HS-27A (cell line): Measurements from ENCODE around the gene HTR3A.

ENCODE experiments used
- DNase-seq: peaks from one replicate; pipeline ENCODE4 v3.0.0-alpha.2; 2012; ENCODE audit warnings: low read depth, missing footprints

HTR3A gene

DNA sequence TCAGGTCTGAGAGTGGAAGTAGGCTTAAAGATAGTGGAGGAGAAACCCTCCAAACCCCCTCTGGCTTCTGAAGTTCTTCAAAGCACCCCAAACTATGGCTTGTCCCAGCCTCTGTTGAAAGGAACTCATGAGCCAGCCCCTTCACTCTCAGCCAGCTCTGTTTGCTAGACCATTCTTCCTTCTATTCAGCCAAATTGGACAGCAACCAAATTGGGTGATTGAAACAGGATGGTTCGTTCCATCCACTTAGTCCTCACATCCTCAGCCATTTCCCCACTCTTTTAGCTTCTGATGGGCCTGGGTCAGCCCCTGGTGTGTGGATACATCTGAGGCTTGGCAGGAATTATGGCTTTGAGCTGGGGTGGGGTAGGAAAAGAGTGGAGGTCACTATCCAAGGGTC is 4.5 kb downstream of the HTR3A start:
- DNase-seq: no peak

DNA sequence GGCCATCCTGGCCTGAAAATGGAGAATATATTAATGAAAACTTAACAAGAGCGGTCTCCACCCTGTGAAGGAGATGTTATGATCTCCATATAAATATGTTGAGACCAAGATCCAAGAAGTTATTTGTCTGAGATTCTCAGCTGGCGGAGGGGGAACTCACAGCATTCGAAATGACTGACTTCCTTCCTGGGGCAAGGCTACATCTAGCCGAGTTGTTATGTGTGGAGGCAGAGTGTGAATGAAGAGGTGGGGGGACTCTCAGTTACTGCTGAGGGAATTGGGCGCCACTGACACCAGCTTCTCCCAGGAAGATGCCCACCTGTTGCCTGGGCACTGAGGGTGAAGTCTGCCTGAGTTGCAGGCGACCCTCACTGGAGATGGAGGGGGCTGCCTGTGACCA is 5.9 kb downstream of the HTR3A start:
- no peak for DNase-seq

DNA sequence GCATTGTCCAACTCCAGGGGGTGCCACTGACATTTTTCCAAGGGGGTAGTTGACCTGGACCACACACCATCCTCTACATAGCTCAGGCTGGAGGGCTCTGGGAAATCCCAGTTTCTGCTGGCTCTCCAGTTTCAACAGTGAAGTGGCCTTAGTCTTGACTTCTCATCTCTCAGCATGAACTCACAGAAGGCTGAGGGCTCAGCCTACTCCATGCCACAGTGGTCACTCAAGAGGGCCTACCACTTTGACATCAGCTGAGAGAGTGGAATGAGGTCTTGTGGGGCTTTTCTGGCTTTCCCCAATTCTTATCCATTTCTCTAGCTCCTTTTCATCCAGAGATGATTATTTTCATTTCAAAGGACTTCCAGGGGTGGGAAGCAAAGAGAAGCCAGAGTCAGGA is 7.4 kb downstream of the HTR3A start:
- DNase-seq: no peak

DNA sequence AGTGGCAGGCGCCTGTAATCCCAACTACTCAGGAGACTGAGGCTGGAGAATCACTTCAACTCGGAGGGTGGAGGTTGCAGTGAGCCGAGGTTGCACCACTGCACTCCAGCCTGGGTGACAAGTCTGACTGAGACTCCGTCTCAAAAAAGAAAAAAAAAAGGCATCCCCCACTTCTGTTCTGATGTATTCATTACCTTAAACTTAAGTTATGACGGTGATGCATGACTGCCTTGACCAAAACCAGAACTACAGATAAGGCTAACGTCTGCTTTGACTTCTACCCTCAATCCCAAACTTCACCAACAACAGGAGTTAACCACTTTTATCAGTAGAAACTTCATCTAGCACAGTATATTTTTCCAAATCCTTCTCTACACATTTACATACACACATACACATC is 9.9 kb downstream of the HTR3A start:
- no peak for DNase-seq

DNA sequence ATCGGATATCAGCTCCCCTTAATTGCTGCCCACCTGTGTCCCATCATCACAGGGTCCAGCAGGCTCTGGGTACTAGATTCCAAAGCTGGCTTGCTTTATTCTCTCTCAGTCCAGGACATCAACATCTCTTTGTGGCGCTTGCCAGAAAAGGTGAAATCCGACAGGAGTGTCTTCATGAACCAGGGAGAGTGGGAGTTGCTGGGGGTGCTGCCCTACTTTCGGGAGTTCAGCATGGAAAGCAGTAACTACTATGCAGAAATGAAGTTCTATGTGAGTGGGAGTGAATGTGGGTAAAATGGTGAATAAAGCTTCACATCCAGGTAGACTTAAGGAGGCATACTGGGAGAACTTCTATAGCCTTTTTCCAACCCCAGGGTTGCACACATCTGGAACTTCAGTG is 11.0 kb downstream of the HTR3A start:
- DNase-seq: no peak

DNA sequence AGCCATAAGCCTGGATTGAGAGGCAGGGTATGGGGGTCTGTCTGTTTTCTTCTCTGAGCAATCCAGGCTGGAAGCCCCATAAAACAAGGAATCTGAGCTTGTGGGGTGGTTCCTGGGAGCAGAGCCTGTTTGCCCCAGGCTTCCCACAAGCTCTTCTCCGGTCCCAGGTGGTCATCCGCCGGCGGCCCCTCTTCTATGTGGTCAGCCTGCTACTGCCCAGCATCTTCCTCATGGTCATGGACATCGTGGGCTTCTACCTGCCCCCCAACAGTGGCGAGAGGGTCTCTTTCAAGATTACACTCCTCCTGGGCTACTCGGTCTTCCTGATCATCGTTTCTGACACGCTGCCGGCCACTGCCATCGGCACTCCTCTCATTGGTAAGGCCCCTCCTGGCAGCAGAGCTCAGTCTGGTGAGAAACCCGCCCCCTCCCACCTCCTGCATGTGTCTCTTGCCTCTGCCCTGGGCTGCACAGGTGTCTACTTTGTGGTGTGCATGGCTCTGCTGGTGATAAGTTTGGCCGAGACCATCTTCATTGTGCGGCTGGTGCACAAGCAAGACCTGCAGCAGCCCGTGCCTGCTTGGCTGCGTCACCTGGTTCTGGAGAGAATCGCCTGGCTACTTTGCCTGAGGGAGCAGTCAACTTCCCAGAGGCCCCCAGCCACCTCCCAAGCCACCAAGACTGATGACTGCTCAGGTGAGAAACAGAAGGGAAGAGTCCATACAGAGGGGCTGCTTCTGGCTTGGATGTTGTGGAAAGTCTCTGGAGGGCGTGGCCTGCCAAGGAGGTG is 11.6 kb downstream of the HTR3A start:
- no peak for DNase-seq

GRCh38 chr11:113989381-113989780 is 14.5 kb downstream of the HTR3A start:
- DNase-seq: no peak

- DNase-seq: no peak
Measured at GRCh38 chr11:113989916-113990315, 15.0 kb downstream of the HTR3A start.

DNA sequence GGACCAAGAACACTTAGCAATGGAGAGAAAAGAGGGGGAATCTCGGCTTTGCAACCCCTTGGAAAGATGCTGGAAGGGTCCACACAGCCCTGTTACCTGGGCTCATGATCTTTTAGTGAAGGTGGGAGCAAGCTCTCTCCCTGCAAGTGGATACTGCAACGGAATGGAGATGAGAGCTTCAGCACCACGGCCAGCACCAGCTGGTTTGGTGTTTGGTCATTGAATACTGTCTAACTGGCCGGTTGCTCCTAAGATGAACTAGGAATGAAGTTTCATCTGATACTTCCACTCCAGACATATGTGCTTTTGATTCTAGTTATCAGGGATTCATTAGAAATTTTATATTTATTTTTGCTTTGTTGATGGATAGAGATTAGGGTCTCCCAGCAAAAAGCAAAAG is 16.3 kb downstream of the HTR3A start:
- no peak for DNase-seq

GRCh38 chr11:113991718-113992458 is 17.0 kb downstream of the HTR3A start:
- DNase-seq: no peak

GRCh38 chr11:113992459-113993110 is 17.7 kb downstream of the HTR3A start:
- no peak for DNase-seq

DNA sequence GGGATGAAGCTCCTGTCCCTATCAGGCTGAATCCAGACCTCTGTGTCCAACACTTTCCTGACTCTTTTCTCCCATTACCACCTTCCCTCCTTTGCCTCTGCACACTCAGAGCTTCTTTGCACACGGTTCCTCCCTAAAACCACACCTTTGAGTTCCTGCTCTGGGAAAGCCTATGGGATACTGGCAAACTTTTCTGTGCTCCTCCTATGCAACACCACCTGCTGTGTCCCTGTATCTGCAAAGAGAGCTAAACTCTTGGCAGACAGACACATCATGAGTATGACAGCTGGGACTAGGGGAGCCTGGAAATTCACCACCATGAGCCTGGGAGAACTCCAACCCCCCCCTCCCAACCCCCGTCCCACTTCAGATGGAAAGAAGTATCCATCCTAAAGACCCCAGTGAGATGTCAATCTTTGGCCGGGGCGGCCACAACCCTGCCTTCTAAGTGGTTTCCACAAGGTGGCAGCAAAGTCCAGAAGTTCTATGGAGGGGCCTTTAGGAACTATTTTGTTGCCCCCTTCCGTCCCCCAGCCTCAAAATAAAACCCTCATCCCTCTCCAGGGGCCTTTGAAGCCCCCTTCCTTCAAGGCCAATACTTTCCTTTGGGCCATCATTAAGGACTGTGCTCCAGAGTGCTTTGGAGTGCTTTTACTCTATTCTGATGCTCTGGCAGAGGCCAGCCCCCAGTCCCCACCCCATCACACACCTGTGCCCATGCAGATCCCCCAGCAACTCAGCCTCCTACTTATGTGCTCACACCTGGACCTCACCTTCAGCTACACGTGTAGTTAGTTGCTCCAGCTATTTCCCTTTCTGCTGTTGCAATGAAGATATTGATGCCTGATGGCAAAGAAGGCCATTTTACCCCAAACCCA is 19.4 kb downstream of the HTR3A start:
- DNase-seq: no peak

DNA sequence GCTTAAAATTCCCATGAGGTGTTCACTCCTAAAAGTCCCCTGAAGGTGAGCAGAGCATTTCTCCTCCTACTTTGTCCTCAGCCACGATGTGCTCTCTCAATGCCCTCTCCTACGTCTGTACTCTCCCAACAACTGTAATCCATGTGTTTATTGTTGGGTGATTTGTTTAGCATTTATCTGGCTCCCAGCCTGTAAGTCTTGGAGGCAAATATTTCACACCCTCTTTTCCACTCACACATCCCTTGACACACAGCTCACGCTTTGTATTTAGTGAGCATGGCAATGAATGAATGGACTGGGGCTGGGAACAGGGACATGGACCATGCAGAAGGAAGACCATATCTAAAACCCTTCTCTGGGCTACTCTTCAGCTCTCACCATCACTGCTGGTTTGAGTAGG is 22.6 kb downstream of the HTR3A start:
- no peak for DNase-seq

DNA sequence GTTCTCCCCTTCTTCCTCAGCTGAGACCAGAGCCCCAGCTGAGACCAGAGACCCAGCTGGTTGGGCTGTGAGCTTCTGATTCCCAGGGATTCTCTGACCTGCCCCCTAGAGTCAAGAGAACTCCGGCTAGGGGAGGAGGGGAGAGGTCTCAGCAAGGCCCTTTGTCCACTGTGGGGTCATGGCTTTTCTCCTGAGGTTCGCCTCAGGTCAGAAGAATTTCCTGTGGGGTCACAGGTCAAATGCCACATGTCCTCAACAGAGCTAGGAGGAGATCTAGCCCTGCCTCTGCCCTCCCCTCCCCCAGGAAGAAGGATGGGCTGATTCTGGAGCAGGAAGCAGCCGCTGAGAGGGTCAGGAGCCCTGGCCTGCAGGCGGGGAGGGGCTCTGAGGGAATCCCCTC is 23.7 kb downstream of the HTR3A start:
- no peak for DNase-seq

DNA sequence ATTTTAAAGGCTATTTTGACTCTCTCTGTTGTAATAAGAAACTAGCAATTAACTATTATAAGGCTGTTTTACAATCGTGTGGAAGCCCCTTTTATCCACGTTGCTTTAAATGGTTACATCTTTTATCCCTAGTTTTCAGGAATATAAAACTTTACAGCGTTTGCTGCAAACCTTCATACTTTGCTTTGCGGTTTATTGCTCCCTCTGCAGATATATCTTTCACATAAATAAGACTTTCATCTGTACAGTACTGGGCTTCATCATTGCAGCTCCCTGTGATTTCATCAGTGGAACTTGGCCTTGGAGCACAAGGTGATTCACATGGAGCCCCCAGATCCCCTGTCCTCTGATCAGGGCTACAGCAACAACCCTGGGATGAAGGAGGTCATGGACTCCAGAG is 25.6 kb downstream of the HTR3A start:
- no peak for DNase-seq

- no peak for DNase-seq
Measured at GRCh38 chr11:114001416-114001815, 26.5 kb downstream of the HTR3A start.

DNA sequence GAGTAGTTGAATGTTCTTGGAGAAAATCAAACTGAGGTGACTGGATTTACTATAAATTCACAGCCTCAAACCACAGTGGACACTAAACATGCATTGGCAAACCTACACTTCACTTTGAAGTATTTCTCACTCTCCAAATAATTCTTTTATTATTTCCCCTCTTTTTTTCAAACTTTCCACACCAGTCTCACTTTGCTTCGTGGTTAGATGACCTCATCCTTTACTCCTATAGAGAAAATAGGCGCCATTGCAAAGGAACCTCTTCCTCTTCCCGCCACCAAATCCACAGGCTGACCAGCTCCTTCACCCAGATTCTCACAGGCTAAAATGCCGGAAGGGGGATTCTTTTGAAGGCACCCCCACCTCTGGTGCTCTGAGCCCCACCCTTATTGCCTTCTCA is 33.4 kb downstream of the HTR3A start:
- DNase-seq: no peak

GRCh38 chr11:114010931-114011330 is 36.0 kb downstream of the HTR3A start:
- DNase-seq: no peak

DNA sequence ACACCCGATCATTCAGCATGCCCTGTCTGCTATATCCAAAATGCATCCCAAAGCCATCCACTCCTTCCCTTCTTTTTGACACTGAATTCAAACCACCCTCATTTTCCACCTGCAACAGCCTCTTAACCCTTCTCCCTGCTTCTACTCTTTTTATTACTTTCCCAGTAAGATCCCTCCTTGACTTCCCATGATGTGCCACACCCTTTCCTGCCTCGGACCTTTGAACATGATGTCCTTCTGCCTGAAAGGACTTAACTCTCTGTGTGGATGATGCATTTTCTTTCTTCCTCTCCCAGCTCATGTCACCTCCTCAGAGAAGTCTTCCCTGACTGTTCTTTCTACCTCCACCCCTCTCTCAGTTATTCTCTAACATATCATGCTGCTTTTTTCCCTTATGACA is 36.5 kb downstream of the HTR3A start:
- no peak for DNase-seq

DNA sequence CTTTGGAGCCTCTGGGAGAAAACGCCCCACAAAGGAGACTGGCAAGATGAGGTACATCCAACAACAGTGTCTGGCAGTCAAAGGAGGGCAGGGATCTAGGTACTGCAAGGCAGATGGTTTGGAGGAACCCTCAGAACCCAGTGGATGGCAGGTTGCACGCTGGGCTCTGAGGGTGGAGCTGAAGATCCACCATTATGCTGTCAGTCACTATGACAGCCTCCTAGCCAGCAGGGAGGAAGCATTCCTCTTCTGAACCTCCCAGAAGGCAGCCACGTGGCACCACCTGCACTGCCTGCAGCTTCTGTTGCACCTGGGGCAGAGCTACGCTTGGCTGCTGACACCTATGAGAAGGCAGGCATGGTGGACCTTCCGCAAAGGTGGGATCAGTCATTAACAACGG is 40.2 kb downstream of the HTR3A start:
- no peak for DNase-seq

DNA sequence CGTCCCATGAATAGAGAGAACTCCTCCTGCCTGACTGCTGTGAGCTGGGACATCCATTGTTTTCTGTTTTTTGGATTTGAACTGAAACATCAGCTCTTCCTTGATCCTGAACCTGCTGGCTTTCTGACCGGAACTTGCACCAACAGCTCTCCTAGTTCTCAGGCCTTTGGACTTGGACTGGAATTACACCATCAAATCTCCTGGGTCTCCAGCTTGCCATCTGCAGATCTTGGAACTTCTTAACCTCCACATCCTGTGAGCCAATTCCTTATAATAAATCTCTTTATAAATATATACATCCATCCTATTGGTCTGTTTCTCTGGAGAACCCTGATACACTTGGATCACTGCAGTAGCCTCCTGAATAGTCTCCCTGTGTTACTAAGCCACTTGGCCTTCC is 42.1 kb downstream of the HTR3A start:
- DNase-seq: no peak

- DNase-seq: no peak
Measured at GRCh38 chr11:114017723-114018122, 42.8 kb downstream of the HTR3A start.
